GM12801 (cell line): ENCODE data around the gene TDRD1.

ENCODE experiments used
- CTCF ChIP-seq: IDR thresholded peaks from one replicate; pipeline ENCODE4 v1.5.1; 2011; ENCODE audit warnings: control low read depth; ENCODE audit not compliant: insufficient read length; ENCODE audit errors: extremely low read depth

Gene TDRD1

DNA sequence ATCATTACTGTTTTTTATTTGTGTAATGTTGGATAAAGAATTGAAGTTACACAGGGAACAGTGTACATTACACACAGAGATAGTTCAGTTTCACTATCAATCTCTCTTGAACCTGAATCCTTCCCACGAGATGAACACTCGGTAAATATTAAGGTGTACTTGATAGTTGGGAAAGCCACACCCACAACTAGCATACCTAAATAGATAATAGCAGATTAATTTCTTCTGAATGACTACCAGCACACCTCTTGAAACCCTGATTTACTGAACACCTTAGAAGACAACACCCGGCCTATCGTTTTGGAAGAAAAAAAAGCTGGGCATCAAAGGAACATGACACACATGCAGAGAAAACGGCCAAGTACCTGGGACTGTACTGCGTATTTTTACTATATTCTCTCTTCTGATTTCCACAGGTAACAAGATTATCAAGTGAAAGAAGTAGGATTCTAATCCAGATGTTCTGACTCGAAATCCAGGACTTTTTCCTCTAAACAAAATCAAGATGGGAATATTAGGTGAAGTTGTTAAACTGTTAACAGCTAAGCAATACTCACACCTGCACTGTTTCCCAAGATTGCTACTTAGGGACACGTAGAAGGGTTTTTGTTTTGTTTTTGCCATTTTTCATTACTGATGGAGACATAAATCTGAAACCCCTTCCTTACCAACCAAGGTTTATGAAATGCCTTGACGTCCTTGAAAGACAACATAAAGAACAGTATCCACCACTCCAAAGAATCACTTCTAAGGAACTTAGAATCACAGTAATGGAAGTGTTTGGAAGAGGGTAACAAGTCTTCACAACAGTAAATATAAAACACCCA lies 6.2 kb upstream of the TDRD1 start:
- no peak for TF ChIP-seq CTCF

- TF ChIP-seq CTCF: no peak
These were observed 5.6 kb upstream of the TDRD1 start for GRCh38 chr10:114173603-114173920.

GRCh38 chr10:114173921-114174694 lies 5.0 kb upstream of the TDRD1 start, which contains the start of gene CCDC186:
Gene CCDC186 (minus strand): TSS chr10:114174203. CDS start chr10:114163268, 10,935 bp downstream.
- no peak for TF ChIP-seq CTCF

DNA sequence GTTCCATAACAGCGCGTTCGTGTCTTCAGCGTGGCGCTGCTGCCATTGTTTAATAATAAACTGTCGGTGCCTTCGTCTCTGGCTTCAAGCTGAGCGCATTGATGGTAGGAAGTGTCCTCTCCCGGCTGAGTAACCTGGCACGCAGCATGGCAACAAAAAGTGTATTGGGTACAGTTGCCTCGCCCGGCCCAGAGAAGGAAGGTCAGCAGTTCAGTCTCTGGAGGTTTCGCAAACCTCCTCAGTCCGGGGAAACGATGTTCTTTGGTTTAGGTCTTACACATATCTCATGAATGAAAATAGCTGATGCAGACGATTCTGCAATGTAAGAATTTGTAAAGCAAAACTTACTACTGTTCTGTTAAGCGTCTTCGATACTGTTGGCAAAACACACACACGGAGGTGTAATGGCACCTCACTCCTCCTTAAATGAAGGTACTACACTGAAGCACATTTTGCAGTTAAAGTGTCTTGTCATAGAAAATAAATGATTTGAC lies 4.4 kb upstream of the TDRD1 start:
- no peak for TF ChIP-seq CTCF

DNA sequence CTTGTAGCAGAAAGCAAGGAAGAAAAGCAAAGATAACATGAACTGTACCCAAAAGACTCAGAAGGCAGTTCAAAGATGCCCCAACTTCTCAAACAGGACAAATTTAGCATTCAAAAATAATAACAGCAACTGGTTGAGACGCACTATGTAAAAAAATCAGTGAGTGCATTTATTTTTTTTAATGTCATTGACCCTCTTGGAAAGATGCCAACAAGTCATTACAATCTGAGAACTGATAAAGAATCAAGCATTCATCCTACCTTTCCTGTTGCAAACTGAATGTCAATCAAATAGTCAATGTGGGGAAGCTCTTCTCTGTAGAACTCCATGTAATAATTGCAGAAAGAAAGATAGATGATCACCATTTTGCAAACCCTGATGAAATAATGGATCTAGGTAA lies 3.5 kb upstream of the TDRD1 start:
- TF ChIP-seq CTCF: no peak

- no peak for TF ChIP-seq CTCF
These were observed 2.6 kb upstream of the TDRD1 start for GRCh38 chr10:114176511-114176910.

DNA sequence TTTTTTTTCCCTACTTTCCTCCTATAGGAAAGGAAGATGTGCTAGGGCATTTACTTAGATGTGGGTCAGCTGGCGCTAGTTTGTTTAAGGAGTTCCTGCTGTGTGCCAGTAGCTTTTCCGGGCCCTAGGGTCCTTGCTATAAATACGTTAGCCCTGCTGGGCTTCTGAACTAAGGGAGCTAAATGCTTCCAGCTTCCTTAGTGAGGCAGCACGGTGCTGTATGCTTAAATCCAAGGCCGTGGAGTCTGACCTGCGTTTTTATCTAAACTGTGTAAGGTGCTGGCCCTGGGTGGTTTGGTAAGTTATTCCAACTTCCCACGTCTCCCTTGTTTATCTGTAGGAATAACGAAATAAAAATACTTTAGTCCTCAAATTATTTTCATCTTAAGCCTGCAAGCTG lies 594 bp downstream of the TDRD1 start:
- no peak for TF ChIP-seq CTCF
